Ovary (tissue), 9 donors: ENCODE measurements around the gene SLC66A3. TPM values are rescaled to one million over a fixed set of nuclear protein-coding genes. Genes with fewer than 3 reads are reported as not detected.

Experiments used
- DNase-seq, 5 donors: peaks; one replicate each; pipeline ENCODE4 v3.0.0-alpha.2; 2019 to 2020
- H3K27ac ChIP-seq, 2 donors: fragments of 200-600 bp; one replicate each; pipeline versions ENCODE4 v1.5.1 to v1.8.0; 2019 to 2022
- H3K27me3 ChIP-seq: fragments of 200-600 bp; one replicate; pipeline ENCODE4 v1.8.0; 2022
- H3K36me3 ChIP-seq: fragments of 200-600 bp; sonication (generic); one replicate; pipeline ENCODE4 v1.5.1; 2019
- H3K4me1 ChIP-seq: one replicate; pipeline ENCODE4 v1.8.1; 2013; ENCODE audit warnings: mild to moderate bottlenecking, moderate library complexity; ENCODE audit not compliant: insufficient read depth
- H3K4me3 ChIP-seq: fragments of 200-600 bp; sonication (generic); one replicate; pipeline ENCODE4 v1.5.1; 2017
- H3K9me3 ChIP-seq, 2 donors: fragments of 200-600 bp in 1 of 2; sonication (generic) in 1 of 2; one replicate each; pipeline versions ENCODE4 v1.5.1 to v1.8.1; 2013 to 2019; ENCODE audit warnings: mild to moderate bottlenecking in 1 of 2, moderate library complexity in 1 of 2
- CTCF ChIP-seq, 3 donors: fragments of 450-650 bp in 2 of 3; fragments of 200-600 bp in 1 of 3; IDR thresholded peaks; one replicate each; pipeline versions ENCODE4 v1.5.1 to v1.8.0; 2016 to 2022; ENCODE audit warnings: antibody characterized with exemption in 3 of 3, mild to moderate bottlenecking in 1 of 3
- EP300 ChIP-seq: sonication (generic); formaldehyde crosslinking; IDR thresholded peaks from one replicate; pipeline ENCODE4 v1.6.1; 2017; ENCODE audit warnings: antibody characterized with exemption
- POLR2A ChIP-seq: fragments of 450-650 bp; IDR thresholded peaks from one replicate; pipeline ENCODE4 v1.6.1; 2017; ENCODE audit warnings: antibody characterized with exemption, mild to moderate bottlenecking, moderate library complexity
- WGBS, 3 donors: extraction: QIAGEN DNeasy Blood & Tissue Kit in 1 of 3; methylation state at CpG; one replicate each; pipeline versions ENCODE4 v1.1.5 to v1.1.7; 2013 to 2017; 5-methylcytosine and 5-hydroxymethylcytosine counted together
- intact Hi-C, 4 donors: fragments of 100-400 bp; cut with DNase I; formaldehyde crosslinking; loops; one replicate each; pipeline versions ENCODE4 v1.11.0 to v1.15.1; 2022 to 2023
- polyA plus RNA-seq, 2 donors: library from polyadenylated mRNA; stranded (reverse); fragments of 200-250 nt in 1 of 2; fragments of 350-450 nt in 1 of 2; fragmentation: Illumina TruSeq in 1 of 2; extraction: RNeasy Lipid Tissue Mini Kit (QIAGEN cat#74804) in 1 of 2; gene quantifications; one replicate each; pipeline ENCODE4 v1.2.3, GENCODE V29; 2013 to 2014
- total RNA-seq, 7 donors: library from RNA; depleted of rRNA in 2 of 7; stranded (reverse); fragments of >200 nt in 2 of 7; fragmentation: NEBNext Ultra II Directional in 3 of 7; extraction: Animal tissue kit (Norgen Biotek cat#: 25700) in 3 of 7; gene quantifications; one replicate each; pipeline versions ENCODE4 v1.1.0 to v1.2.4, GENCODE V29; 2016 to 2023
- donor health status: DM: no; HTN: no; CAD: no; lungs with moderate emphysema.
- donor health status: DM: no; HTN: no; CAD: no.
- donor health status: Bipolar disorder and iron deficiency.
- donor health status: DM: yes; HTN: yes; CAD: no.
- donor health status: DM: no; HTN: no; CAD: no.
- donor health status: DM: yes; HTN: yes; CAD: no.

SLC66A3 gene
- total and polyA plus RNA-seq, 9 donors, result 22.9 to 76.2 (median 30.9) TPM

GRCh38 chr2:11128243-11128951, 26.9 kb upstream of the SLC66A3 start:
- no peaks in the 10 kb centered on the region for H3K9me3 ChIP-seq
- 60 to 61% (median 60%) methylated on average over 11 of the region's 11 CpGs for WGBS, 3 donors
- H3K27me3 ChIP-seq, result no peaks in the 10 kb centered on the region
- intact Hi-C loops, result loop anchor here in 1 of 4 donors (10.0 kb wide), 1 partner anchor 294 kb away; no protein-coding TSS in a partner anchor
- TF ChIP-seq EP300, result no peak
- no peak for TF ChIP-seq POLR2A
- TF ChIP-seq CTCF (IDR thresholded peaks at IDR 0.05), result no peak
- no peak overlapping the region for H3K27ac ChIP-seq
- peaks cover 4% of the 10 kb centered on the region for H3K4me1 ChIP-seq
- no peak overlapping the region for H3K4me3 ChIP-seq
- H3K36me3 ChIP-seq, result no peaks in the 10 kb centered on the region
- no peak for DNase-seq

- Histone ChIP-seq H3K36me3 (no peaks in the 10 kb centered on the region), H3K4me3 (peak overlapping the region; percentile 27), H3K9me3 (no peaks in the 10 kb centered on the region), H3K27ac (peak overlapping the region in 1 of 2 donors; percentile 37), H3K4me1 (peaks cover 6% of the 10 kb centered on the region), H3K27me3 (no peaks in the 10 kb centered on the region)
- TF ChIP-seq CTCF (IDR thresholded peaks at IDR 0.05), result no peak
- TF ChIP-seq EP300, result no peak
- TF ChIP-seq POLR2A, result no peak
- WGBS, 3 donors, result 8 to 13% (median 12%) methylated on average over 33 to 46 of the region's 46 CpGs
- DNase-seq, result peak; percentile 65 to 83 (median 78)
- intact Hi-C loops, result loop anchor here (5.0 to 10.0 kb wide), 6 partner anchors 85 to 315 kb away; no protein-coding TSS in a partner anchor
Observed at GRCh38 chr2:11129598-11130449, 25.4 kb upstream of the SLC66A3 start.

GRCh38 chr2:11131166-11131920, 23.9 kb upstream of the SLC66A3 start:
- Histone ChIP-seq H3K4me3 (no peak overlapping the region), H3K4me1 (peaks cover 6% of the 10 kb centered on the region), H3K36me3 (no peaks in the 10 kb centered on the region), H3K27me3 (no peaks in the 10 kb centered on the region), H3K27ac (no peak overlapping the region), H3K9me3 (no peaks in the 10 kb centered on the region)
- WGBS, 3 donors, result 83 to 88% (median 86%) methylated on average over 20 of the region's 20 CpGs
- no peak for TF ChIP-seq EP300
- intact Hi-C loops, result loop anchor here (5.0 to 10.0 kb wide), 5 partner anchors 83 to 313 kb away; no protein-coding TSS in a partner anchor
- no peak for DNase-seq

GRCh38 chr2:11132036-11132671, 23.1 kb upstream of the SLC66A3 start:
- DNase-seq, result no peak
- Histone ChIP-seq H3K9me3 (no peaks in the 10 kb centered on the region), H3K4me1 (peaks cover 6% of the 10 kb centered on the region), H3K27me3 (no peaks in the 10 kb centered on the region), H3K27ac (no peak overlapping the region), H3K4me3 (peak overlapping the region; percentile 41), H3K36me3 (no peaks in the 10 kb centered on the region)
- no peak for TF ChIP-seq EP300
- TF ChIP-seq CTCF (IDR thresholded peaks at IDR 0.05), result no peak
- no peak for TF ChIP-seq POLR2A
- WGBS, 3 donors, result 70 to 76% (median 71%) methylated on average over 19 of the region's 19 CpGs
- intact Hi-C loops, result loop anchor here (2.0 to 10.0 kb wide), 6 partner anchors 83 to 315 kb away; no protein-coding TSS in a partner anchor
